Measurements from ENCODE around the gene LRPAP1. TPM values are rescaled to one million over a fixed set of nuclear protein-coding genes. Genes with fewer than 3 reads are reported as not detected.

LRPAP1 gene
- total RNA-seq, 1 experiment from 2014 or later, result 109 TPM

GRCh38 chr4:3513807-3514206 is 18.4 kb downstream of the LRPAP1 start:
- H3K4me1 ChIP-seq (ENCODE audit: control insufficient read depth in 1 of 2, insufficient read depth in 2 of 2, low read length in 2 of 2), result no peaks in the 10 kb centered on the region
- H4K20me1 ChIP-seq (ENCODE audit: insufficient read depth), result no peaks in the 10 kb centered on the region
- H3K79me2 ChIP-seq (ENCODE audit: insufficient read depth, low read length), result peaks cover 10% of the 10 kb centered on the region; the same call in 1 of the 2 replicates
- H3K27me3 ChIP-seq (ENCODE audit: insufficient read depth, low read length), result no peaks in the 10 kb centered on the region
- H3K4me2 ChIP-seq (ENCODE audit: low read length), result no peak overlapping the region
- no peaks in the 10 kb centered on the region for H3K9me3 ChIP-seq (ENCODE audit: control insufficient read depth in 1 of 2, insufficient read depth in 1 of 2, low read depth in 1 of 2, low read length in 2 of 2)
- ChIA-PET RAD21 (ENCODE audit: low non-redundant PET in 1 of 2, low total read pairs in 2 of 2, uncharacterized antibody in 2 of 2, unreplicated experiment in 2 of 2) (no interaction called here), CTCF (interaction anchor here (1.9 kb wide), 1 partner anchor 367 kb away, joined by 4 read pairs; no protein-coding TSS in a partner anchor), POLR2A (no interaction called here)
- intact Hi-C loops (cut with micrococcal nuclease), result no loop called here
- no peaks in the 10 kb centered on the region for H3K9me2 ChIP-seq (ENCODE audit: insufficient read depth)
- no peak for TF ChIP-seq ELF1 (IDR thresholded peaks at IDR 0.05; ENCODE audit: borderline replicate concordance, low read depth)
- TF ChIP-seq RAD21 (IDR thresholded peaks at IDR 0.05; ENCODE audit: low read depth), result no peak
- TF ChIP-seq POLR2A (IDR thresholded peaks at IDR 0.05; ENCODE audit: borderline replicate concordance, extremely low read depth, insufficient read depth, insufficient read length), result no peak
- no peak for TF ChIP-seq SIN3A (IDR thresholded peaks at IDR 0.05; ENCODE audit: low read depth)
- TF ChIP-seq EZH2 (IDR thresholded peaks at IDR 0.05), result no peak
- no peak for TF ChIP-seq EGR1 (IDR thresholded peaks at IDR 0.05; ENCODE audit: low read depth)
- TF ChIP-seq, protein P1, sequence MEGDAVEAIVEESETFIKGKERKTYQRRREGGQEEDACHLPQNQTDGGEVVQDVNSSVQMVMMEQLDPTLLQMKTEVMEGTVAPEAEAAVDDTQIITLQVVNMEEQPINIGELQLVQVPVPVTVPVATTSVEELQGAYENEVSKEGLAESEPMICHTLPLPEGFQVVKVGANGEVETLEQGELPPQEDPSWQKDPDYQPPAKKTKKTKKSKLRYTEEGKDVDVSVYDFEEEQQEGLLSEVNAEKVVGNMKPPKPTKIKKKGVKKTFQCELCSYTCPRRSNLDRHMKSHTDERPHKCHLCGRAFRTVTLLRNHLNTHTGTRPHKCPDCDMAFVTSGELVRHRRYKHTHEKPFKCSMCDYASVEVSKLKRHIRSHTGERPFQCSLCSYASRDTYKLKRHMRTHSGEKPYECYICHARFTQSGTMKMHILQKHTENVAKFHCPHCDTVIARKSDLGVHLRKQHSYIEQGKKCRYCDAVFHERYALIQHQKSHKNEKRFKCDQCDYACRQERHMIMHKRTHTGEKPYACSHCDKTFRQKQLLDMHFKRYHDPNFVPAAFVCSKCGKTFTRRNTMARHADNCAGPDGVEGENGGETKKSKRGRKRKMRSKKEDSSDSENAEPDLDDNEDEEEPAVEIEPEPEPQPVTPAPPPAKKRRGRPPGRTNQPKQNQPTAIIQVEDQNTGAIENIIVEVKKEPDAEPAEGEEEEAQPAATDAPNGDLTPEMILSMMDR (IDR thresholded peaks at IDR 0.05 in 2 of 3, conservative IDR thresholded peaks at IDR 0.05 in 1 of 3; ENCODE audit: borderline replicate concordance in 1 of 3, insufficient read depth in 1 of 3, low read depth in 2 of 3, low read length in 2 of 3), result no peak
- peaks cover 19 to 50% of the 10 kb centered on the region in 2 experiments for H3K36me3 ChIP-seq (ENCODE audit: control insufficient read depth in 1 of 2, insufficient read depth in 2 of 2, low read length in 2 of 2)
- H3K9ac ChIP-seq (ENCODE audit: low read length), result no peak overlapping the region
- DNase-seq (ENCODE audit: low read depth, low spot score) (no peak), ATAC-seq (no peak)
- BruUV-seq (replicated peaks), result no TSS peak
- H3K4me3 ChIP-seq (replicated peaks in 1 of 2; ENCODE audit: low read depth in 1 of 2, low read length in 2 of 2), result no peak overlapping the region
- H3K27ac ChIP-seq (ENCODE audit: low read depth, low read length), result no peak overlapping the region
- no peak overlapping the region for H2AFZ ChIP-seq (ENCODE audit: low read depth, low read length, poor library complexity, severe bottlenecking)

GRCh38 chr4:3512719-3513118 is 19.5 kb downstream of the LRPAP1 start:
- Histone ChIP-seq H3K4me2 (ENCODE audit: low read length) (no peak overlapping the region), H3K4me3 (replicated peaks in 1 of 2; ENCODE audit: low read depth in 1 of 2, low read length in 2 of 2) (no peak overlapping the region), H3K27me3 (ENCODE audit: insufficient read depth, low read length) (no peaks in the 10 kb centered on the region), H3K27ac (ENCODE audit: low read depth, low read length) (no peak overlapping the region), H3K9me3 (ENCODE audit: control insufficient read depth in 1 of 2, insufficient read depth in 1 of 2, low read depth in 1 of 2, low read length in 2 of 2) (no peaks in the 10 kb centered on the region), H4K20me1 (ENCODE audit: insufficient read depth) (no peaks in the 10 kb centered on the region), H3K4me1 (ENCODE audit: control insufficient read depth in 1 of 2, insufficient read depth in 2 of 2, low read length in 2 of 2) (no peaks in the 10 kb centered on the region), H3K79me2 (ENCODE audit: insufficient read depth, low read length) (peaks cover 15% of the 10 kb centered on the region; the same call in 1 of the 2 replicates), H3K36me3 (ENCODE audit: control insufficient read depth in 1 of 2, insufficient read depth in 2 of 2, low read length in 2 of 2) (peaks cover 23 to 55% of the 10 kb centered on the region in 2 experiments), H3K9ac (ENCODE audit: low read length) (no peak overlapping the region), H2AFZ (ENCODE audit: low read depth, low read length, poor library complexity, severe bottlenecking) (no peak overlapping the region), H3K9me2 (ENCODE audit: insufficient read depth) (no peaks in the 10 kb centered on the region)
- ChIA-PET RAD21 (ENCODE audit: low non-redundant PET in 1 of 2, low total read pairs in 2 of 2, uncharacterized antibody in 2 of 2, unreplicated experiment in 2 of 2) (interaction anchor here in 1 of 2 experiments (0.6 kb wide), 1 partner anchor 41 kb away, joined by 7 read pairs; no protein-coding TSS in a partner anchor), POLR2A (no interaction called here), CTCF (interaction anchor here (1.9 kb wide), 1 partner anchor 368 kb away, joined by 4 read pairs; no protein-coding TSS in a partner anchor)
- no TSS peak for BruUV-seq (replicated peaks)
- DNase-seq (ENCODE audit: low read depth, low spot score) (no peak), ATAC-seq (no peak)
- intact Hi-C loops (cut with micrococcal nuclease), result no loop called here
- TF ChIP-seq CBX3 (IDR thresholded peaks at IDR 0.05; ENCODE audit: low read depth) (no peak), CEBPB (IDR thresholded peaks at IDR 0.05; ENCODE audit: low read depth) (no peak), EZH2phosphoT487 (IDR thresholded peaks at IDR 0.05; ENCODE audit: borderline replicate concordance) (no peak), SIN3A (IDR thresholded peaks at IDR 0.05; ENCODE audit: low read depth) (no peak), RAD21 (IDR thresholded peaks at IDR 0.05; ENCODE audit: low read depth) (no peak), SP1 (IDR thresholded peaks at IDR 0.05; ENCODE audit: low read depth) (no peak), EGR1 (IDR thresholded peaks at IDR 0.05; ENCODE audit: low read depth) (no peak)
- TF ChIP-seq, protein P1 (IDR thresholded peaks at IDR 0.05 in 2 of 3, conservative IDR thresholded peaks at IDR 0.05 in 1 of 3; ENCODE audit: borderline replicate concordance in 1 of 3, insufficient read depth in 1 of 3, low read depth in 2 of 3, low read length in 2 of 3), result no peak
- TF ChIP-seq, protein P2, sequence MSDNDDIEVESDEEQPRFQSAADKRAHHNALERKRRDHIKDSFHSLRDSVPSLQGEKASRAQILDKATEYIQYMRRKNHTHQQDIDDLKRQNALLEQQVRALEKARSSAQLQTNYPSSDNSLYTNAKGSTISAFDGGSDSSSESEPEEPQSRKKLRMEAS (IDR thresholded peaks at IDR 0.05), result no peak

Measured in HCT116 (cell line).